Measurements from ENCODE around the gene PCDHA1. TPM values are rescaled to one million over a fixed set of nuclear protein-coding genes. Genes with fewer than 3 reads are reported as not detected.
"Not testable (repeated sequence)": the region's sequence is repeated elsewhere in the genome, so short reads cannot be mapped to it uniquely, and the experiment has no call there.

The PCDHA1 gene
- total RNA-seq, 2 donors from 2014 or later = not detected

DNA sequence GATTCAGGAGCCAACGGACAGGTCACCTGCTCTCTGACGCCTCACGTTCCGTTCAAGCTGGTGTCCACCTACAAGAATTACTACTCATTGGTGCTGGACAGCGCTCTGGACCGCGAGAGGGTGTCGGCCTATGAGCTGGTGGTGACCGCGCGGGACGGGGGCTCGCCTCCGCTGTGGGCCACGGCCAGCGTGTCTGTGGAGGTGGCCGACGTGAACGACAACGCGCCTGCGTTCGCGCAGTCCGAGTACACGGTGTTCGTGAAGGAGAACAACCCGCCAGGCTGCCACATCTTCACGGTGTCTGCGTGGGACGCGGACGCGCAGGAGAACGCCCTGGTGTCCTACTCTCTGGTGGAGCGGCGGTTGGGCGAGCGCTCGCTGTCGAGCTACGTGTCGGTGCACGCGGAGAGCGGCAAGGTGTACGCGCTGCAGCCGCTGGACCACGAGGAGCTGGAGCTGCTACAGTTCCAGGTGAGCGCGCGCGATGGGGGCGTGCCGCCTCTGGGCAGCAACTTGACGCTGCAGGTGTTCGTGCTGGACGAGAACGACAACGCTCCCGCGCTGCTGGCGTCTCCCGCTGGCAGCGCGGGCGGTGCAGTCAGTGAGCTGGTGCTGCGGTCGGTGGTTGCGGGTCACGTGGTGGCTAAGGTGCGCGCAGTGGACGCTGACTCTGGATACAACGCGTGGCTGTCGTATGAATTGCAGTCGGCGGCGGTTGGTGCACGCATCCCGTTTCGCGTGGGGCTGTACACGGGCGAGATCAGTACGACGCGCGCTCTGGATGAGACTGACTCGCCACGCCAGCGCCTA is 71.4 kb downstream of the PCDHA1 start:
- ATAC-seq (replicated peaks) = no peak
- Mint-ChIP-seq H3K9me3 (peaks cover 9% of the 10 kb centered on the region), H3K27ac (no peak overlapping the region), H3K4me3 (no peak overlapping the region), H3K27me3 (peaks cover 21% of the 10 kb centered on the region), H3K36me3 (ENCODE audit: low read depth) (no peaks in the 10 kb centered on the region), H3K4me1 (no peaks in the 10 kb centered on the region)

DNA sequence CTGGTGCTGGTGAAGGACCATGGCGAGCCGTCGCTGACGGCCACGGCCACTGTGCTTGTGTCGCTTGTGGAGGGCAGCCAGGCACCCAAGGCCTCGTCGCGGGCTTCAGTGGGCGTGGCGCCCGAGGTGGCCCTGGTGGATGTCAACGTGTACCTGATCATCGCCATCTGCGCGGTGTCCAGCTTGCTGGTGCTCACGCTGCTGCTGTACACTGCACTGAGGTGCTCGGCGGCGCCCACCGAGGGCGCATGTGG is 72.0 kb downstream of the PCDHA1 start:
- Mint-ChIP-seq H3K4me3 (no peak overlapping the region), H3K36me3 (ENCODE audit: low read depth) (no peaks in the 10 kb centered on the region), H3K4me1 (no peaks in the 10 kb centered on the region), H3K9me3 (peaks cover 9% of the 10 kb centered on the region), H3K27me3 (peaks cover 21% of the 10 kb centered on the region), H3K27ac (no peak overlapping the region)
- ATAC-seq (replicated peaks) = no peak

DNA sequence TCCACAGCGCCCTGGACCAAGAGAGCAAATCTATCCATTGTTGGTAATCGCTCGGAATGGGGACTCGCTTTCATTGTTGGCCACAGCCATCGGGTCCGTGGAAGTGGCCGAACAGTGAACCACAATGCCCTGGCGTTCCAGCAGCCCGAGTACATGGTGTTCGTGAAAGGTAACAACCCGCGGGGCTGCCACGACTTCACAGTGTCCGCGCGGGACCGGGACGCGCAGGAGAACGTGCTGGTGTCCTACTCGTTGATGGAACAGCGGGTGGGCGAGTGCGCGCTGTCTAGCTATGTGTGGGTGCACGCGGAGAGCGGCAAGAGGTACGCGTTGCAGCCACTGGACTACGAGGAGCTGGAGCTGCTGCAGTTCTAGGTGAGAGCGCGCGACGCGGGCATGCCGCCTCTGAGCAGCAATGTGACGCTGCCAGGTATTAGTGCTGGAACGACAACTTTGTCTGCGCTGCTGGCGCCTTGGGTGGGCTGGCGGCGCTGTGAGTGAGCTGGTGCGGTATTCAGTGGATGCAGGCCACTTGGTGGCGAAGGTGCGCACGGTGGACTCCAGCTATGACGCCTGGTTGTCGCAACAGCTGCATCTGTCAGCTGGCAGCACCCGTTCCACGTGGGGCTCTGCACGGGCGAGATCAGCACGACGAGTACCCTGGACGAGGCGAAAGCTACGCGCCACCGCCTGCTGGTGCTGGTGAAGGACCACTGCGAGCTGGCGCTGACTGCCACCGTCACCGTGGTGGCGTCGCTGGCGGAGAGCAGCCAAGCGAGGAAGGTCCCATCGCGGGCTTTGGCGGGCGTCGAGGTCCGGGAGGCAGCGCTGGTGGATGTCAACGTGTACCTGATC is 76.7 kb downstream of the PCDHA1 start:
- peaks cover 20% of the 10 kb centered on the region for H3K27me3 Mint-ChIP-seq
- ATAC-seq (replicated peaks) = no peak
- no peak overlapping the region for H3K27ac Mint-ChIP-seq
- no peaks in the 10 kb centered on the region for H3K4me1 Mint-ChIP-seq
- H3K9me3 Mint-ChIP-seq = no peaks in the 10 kb centered on the region
- H3K36me3 Mint-ChIP-seq (ENCODE audit: low read depth) = no peaks in the 10 kb centered on the region
- H3K4me3 Mint-ChIP-seq = no peak overlapping the region

DNA sequence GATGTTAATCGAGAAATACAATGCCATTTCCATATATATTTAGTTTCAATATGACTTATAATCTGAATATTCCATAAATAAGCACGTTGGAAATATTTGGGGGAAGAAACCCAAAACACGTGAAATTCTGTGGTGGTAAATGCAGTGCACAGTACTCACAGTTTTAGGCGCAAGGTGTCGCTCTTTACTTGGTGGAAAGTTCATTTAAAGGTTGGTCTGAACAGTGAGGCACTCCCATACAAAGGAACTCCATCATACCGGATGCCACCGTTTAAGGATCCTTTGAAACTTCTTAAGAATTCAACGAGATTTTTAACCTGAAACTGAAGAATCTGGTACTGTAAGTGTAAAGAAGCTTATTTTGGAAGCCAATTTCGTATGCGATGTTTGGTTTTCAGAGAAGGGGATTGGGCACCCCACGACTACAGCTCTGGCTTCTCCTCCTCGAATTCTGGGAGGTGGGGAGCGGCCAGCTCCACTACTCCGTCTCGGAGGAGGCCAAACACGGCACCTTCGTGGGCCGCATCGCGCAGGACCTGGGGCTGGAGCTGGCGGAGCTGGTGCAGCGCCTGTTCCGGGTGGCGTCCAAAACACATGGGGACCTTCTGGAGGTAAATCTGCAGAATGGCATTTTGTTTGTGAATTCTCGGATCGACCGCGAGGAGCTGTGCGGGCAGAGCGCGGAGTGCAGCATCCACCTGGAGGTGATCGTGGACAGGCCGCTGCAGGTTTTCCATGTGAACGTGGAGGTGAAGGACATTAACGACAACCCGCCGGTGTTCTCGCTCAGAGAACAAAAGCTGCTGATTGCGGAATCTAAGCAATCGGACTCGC is 83.0 kb downstream of the PCDHA1 start, which contains the start of gene PCDHA11:
PCDHA11 (plus strand) TSS at position 237 of the 834 bp plus-strand sequence; CDS start at position 384, 147 bp downstream.
- no peak within 1 kb of the TSS for H3K27ac Mint-ChIP-seq
- H3K9me3 Mint-ChIP-seq = peaks cover 8% of the 10 kb centered on the region
- H3K36me3 Mint-ChIP-seq (ENCODE audit: low read depth) = no peaks in the 10 kb centered on the region
- peaks cover 18% of the 10 kb centered on the region for H3K27me3 Mint-ChIP-seq
- no peaks in the 10 kb centered on the region for H3K4me1 Mint-ChIP-seq
- H3K4me3 Mint-ChIP-seq = no peak within 1 kb of the TSS
- ATAC-seq (replicated peaks) = no peak

DNA sequence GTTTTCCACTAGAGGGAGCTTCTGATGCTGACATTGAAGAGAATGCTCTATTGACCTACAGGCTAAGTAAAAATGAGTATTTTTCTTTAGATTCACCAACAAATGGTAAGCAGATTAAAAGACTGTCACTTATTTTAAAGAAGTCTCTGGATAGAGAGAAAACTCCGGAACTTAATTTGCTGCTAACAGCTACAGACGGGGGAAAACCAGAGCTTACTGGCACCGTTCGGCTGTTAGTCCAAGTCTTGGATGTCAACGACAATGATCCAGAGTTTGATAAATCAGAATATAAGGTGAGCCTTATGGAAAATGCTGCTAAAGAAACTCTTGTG is 83.6 kb downstream of the PCDHA1 start:
- H3K27ac Mint-ChIP-seq = no peak overlapping the region

DNA sequence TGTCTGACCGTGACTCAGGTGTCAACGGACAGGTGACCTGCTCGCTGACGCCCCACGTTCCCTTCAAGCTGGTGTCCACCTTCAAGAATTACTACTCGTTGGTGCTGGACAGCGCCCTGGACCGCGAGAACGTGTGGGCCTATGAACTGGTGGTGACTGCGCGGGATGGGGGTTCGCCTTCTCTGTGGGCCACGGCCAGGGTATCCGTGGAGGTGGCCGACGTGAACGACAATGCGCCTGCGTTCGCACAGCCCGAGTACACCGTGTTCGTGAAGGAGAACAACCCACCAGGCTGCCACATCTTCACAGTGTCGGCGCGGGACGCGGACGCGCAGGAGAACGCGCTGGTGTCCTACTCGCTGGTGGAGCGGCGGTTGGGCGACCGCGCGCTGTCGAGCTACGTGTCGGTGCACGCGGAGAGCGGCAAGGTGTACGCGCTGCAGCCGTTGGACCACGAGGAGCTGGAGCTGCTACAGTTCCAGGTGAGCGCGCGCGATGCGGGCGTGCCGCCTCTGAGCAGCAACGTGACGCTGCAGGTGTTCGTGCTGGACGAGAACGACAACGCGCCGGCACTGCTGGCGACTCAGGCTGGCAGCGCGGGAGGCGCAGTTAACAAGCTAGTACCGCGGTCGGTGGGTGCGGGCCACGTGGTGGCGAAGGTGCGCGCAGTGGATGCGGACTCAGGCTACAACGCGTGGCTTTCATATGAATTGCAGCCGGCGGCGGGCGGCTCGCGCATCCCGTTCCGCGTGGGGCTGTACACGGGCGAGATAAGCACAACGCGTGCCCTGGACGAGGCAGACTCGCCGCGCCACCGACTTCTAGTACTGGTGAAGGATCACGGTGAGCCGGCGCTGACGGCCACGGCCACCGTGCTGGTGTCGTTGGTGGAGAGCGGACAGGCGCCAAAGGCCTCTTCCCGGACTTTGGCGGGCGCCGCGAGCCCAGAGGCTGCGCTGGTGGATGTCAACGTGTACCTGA is 84.6 kb downstream of the PCDHA1 start:
- no peak overlapping the region for H3K27ac Mint-ChIP-seq
- no peaks in the 10 kb centered on the region for H3K36me3 Mint-ChIP-seq (ENCODE audit: low read depth)
- H3K9me3 Mint-ChIP-seq = peaks cover 8% of the 10 kb centered on the region
- H3K4me1 Mint-ChIP-seq = no peaks in the 10 kb centered on the region
- ATAC-seq (replicated peaks) = no peak
- no peak overlapping the region for H3K4me3 Mint-ChIP-seq
- peaks cover 24% of the 10 kb centered on the region for H3K27me3 Mint-ChIP-seq

More for the DNA sequence above, 83.6 kb downstream of the PCDHA1 start:
- Mint-ChIP-seq H3K9me3 (peaks cover 8% of the 10 kb centered on the region), H3K4me3 (no peak overlapping the region), H3K36me3 (ENCODE audit: low read depth) (no peaks in the 10 kb centered on the region), H3K27me3 (peaks cover 22% of the 10 kb centered on the region), H3K4me1 (no peaks in the 10 kb centered on the region)
- no peak for ATAC-seq (replicated peaks)

DNA sequence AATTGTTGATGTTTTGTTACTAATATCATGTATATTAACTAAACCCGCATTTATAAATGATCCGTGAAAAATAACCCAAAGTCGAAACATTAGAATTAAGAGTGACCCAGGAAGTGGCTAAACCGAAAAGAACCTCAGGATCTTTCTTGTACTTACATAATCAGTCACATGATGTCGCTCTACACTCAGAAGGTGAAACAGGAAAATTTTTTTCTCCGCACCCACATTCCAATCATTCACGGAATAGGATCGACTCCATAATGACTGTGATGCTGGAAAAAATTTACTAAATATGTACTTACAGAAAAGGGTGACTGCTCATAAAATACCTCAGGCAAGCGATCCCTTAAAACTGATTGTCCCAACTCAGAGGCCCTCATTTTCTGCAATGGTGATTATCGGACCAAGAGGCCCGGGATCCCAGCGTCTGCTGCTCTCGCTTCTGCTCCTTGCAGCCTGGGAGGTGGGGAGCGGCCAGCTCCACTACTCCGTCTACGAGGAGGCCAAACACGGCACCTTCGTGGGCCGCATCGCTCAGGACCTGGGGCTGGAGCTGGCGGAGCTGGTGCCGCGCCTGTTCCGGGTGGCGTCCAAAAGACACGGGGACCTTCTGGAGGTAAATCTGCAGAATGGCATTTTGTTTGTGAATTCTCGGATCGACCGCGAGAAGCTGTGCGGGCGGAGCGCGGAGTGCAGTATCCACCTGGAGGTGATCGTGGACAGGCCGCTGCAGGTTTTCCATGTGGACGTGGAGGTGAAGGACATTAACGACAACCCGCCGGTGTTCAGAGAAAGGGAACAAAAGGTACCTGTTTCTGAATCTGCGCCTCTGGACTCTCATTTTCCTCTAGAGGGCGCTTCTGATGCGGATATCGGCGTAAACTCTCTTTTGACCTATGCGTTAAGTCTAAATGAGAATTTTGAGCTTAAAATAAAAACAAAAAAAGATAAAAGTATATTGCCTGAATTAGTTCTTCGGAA is 89.4 kb downstream of the PCDHA1 start, which contains the start of gene PCDHA12:
PCDHA12 (plus strand) TSS at position 224 of the 981 bp plus-strand sequence; CDS start at position 389, 165 bp downstream.
- no peak within 1 kb of the TSS for H3K4me3 Mint-ChIP-seq

DNA sequence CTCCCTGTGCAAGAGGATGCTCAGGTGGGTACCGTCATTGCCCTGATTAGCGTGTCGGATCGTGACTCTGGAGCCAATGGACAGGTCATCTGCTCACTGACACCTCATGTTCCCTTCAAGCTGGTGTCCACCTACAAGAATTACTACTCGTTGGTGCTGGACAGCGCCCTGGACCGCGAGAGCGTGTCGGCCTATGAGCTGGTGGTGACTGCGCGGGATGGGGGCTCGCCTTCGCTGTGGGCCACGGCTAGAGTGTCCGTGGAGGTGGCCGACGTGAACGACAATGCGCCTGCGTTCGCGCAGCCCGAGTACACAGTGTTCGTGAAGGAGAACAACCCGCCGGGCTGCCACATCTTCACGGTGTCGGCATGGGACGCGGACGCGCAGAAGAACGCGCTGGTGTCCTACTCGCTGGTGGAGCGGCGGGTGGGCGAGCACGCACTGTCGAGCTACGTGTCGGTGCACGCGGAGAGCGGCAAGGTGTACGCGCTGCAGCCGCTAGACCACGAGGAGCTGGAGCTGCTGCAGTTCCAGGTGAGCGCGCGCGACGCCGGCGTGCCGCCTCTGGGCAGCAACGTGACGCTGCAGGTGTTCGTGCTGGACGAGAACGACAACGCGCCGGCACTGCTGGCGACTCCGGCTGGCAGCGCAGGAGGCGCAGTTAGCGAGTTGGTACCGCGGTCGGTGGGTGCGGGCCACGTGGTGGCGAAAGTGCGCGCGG is 90.8 kb downstream of the PCDHA1 start:
- peaks cover 14% of the 10 kb centered on the region for H3K9me3 Mint-ChIP-seq
- ATAC-seq (replicated peaks); H3K36me3 Mint-ChIP-seq (ENCODE audit: low read depth): not testable (repeated sequence)

More for the DNA sequence above, 89.4 kb downstream of the PCDHA1 start, which contains the start of gene PCDHA12:
- Mint-ChIP-seq H3K4me1 (no peaks in the 10 kb centered on the region), H3K9me3 (peaks cover 9% of the 10 kb centered on the region), H3K27me3 (peaks cover 31% of the 10 kb centered on the region), H3K27ac (no peak within 1 kb of the TSS), H3K36me3 (ENCODE audit: low read depth) (no peaks in the 10 kb centered on the region)
- ATAC-seq (replicated peaks) = no peak

DNA sequence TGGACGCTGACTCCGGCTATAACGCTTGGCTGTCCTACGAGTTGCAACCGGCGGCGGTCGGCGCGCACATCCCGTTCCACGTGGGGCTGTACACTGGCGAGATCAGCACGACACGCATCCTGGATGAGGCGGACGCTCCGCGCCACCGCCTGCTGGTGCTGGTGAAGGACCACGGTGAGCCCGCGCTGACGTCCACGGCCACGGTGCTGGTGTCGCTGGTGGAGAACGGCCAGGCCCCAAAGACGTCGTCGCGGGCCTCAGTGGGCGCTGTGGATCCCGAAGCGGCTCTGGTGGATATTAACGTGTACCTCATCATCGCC is 91.3 kb downstream of the PCDHA1 start:
- peaks cover 43% of the 10 kb centered on the region for H3K27me3 Mint-ChIP-seq
- peaks cover 14% of the 10 kb centered on the region for H3K9me3 Mint-ChIP-seq
- no peak overlapping the region for H3K4me3 Mint-ChIP-seq
- no peaks in the 10 kb centered on the region for H3K4me1 Mint-ChIP-seq
- no peaks in the 10 kb centered on the region for H3K36me3 Mint-ChIP-seq (ENCODE audit: low read depth)
- H3K27ac Mint-ChIP-seq = no peak overlapping the region
- no peak for ATAC-seq (replicated peaks)

More for the DNA sequence above, 90.8 kb downstream of the PCDHA1 start:
- peaks cover 41% of the 10 kb centered on the region for H3K27me3 Mint-ChIP-seq
- H3K27ac Mint-ChIP-seq, H3K4me1 Mint-ChIP-seq, H3K4me3 Mint-ChIP-seq: not testable (repeated sequence)

DNA sequence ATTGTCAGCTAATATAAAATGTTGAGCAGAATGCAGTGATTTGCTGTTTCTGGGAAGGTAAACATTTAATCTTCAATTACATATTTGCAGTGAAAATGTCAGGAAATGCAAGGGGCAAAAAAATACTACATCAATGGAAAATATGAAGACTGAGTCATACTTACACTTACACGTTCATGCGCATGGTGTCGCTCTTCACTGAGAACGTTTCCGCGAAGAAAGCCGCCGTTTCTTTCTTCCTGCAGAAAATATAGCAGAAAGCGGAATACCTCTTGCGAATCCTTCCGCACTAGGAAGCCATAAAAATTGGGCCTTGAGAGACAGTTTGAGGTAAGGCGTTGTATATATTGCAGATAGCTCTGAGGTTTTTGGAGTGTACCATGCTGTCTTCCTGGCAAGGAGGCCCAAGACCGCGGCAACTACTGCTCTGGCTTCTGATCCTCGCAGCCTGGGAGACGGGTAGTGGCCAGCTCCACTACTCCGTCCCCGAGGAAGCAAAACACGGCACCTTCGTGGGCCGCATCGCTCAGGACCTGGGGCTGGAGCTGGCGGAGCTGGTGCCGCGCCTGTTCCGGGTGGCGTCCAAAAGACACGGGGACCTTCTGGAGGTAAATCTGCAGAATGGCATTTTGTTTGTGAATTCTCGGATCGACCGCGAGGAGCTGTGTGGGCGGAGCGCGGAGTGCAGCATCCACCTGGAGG is 96.1 kb downstream of the PCDHA1 start, which contains the start of gene PCDHA13:
PCDHA13 (plus strand) TSS at position 236 of the 702 bp plus-strand sequence; CDS start at position 381, 145 bp downstream.
- H3K36me3 Mint-ChIP-seq (ENCODE audit: low read depth) = no peaks in the 10 kb centered on the region
- no peak within 1 kb of the TSS for H3K4me3 Mint-ChIP-seq
- ATAC-seq (replicated peaks) = no peak
- peaks cover 24% of the 10 kb centered on the region for H3K27me3 Mint-ChIP-seq
- no peak within 1 kb of the TSS for H3K27ac Mint-ChIP-seq
- H3K9me3 Mint-ChIP-seq = peaks cover 16% of the 10 kb centered on the region
- no peaks in the 10 kb centered on the region for H3K4me1 Mint-ChIP-seq

DNA sequence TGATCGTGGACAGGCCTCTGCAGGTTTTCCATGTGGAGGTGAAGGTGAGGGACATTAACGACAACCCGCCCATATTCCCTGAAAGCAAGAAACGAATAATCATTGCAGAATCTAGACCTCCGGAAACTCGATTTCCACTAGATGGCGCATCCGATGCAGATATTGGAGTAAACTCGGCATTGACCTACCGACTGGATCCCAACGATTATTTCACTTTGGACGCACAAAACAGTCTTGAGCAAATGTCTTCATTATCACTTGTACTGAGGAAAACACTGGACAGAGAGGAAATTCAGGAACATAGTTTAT is 96.6 kb downstream of the PCDHA1 start:
- Mint-ChIP-seq H3K27ac (no peak overlapping the region), H3K4me3 (no peak overlapping the region), H3K27me3 (peaks cover 26% of the 10 kb centered on the region), H3K36me3 (ENCODE audit: low read depth) (no peaks in the 10 kb centered on the region), H3K9me3 (peaks cover 16% of the 10 kb centered on the region), H3K4me1 (no peaks in the 10 kb centered on the region)
- ATAC-seq (replicated peaks) = no peak

DNA sequence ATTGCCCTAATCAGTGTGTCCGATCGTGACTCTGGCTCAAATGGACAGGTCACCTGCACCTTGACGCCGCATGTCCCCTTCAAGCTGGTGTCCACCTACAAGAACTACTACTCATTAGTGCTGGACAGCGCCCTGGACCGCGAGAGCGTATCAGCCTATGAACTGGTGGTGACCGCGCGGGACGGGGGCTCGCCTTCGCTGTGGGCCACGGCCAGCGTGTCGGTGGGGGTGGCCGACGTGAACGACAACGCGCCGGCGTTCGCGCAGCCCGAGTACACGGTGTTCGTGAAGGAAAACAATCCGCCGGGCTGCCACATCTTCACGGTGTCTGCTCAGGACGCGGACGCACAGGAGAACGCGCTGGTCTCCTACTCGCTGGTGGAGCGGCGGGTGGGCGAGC is 97.4 kb downstream of the PCDHA1 start:
- Mint-ChIP-seq H3K27me3 (peaks cover 27% of the 10 kb centered on the region), H3K27ac (no peak overlapping the region), H3K4me1 (no peaks in the 10 kb centered on the region), H3K9me3 (peaks cover 16% of the 10 kb centered on the region), H3K4me3 (no peak overlapping the region), H3K36me3 (ENCODE audit: low read depth) (no peaks in the 10 kb centered on the region)
- no peak for ATAC-seq (replicated peaks)
